SK-N-SH (cell line): Measurements from ENCODE around the gene PER3. TPM values are rescaled to one million over a fixed set of nuclear protein-coding genes. Genes with fewer than 3 reads are reported as not detected.

Source experiments
- CTCF ChIA-PET: fragments of 300-600, 350-600 bp; formaldehyde crosslinking; extraction: SDS; loops from one replicate; lab custom pipeline; 2021; lab: Yijun Ruan, JAX
- POLR2A ChIA-PET: fragments of 350-600 bp; sonication (Branson Sonifier 250); formaldehyde crosslinking; extraction: SDS; loops from one replicate; lab custom pipeline; 2020; ENCODE audit warnings: antibody characterized with exemption, inconsistent platforms; lab: Yijun Ruan, JAX
- DNase-seq: peaks from one replicate; pipeline ENCODE4 v3.0.0; 2012
- H2AFZ ChIP-seq: fragments of 200-600 bp; sonication (generic); 2 replicates; pipeline ENCODE4 v1.8.1; 2016; ENCODE audit warnings: antibody characterized with exemption, mild to moderate bottlenecking, low read depth
- H3F3A ChIP-seq: fragments of 200-600 bp; sonication (generic); replicated peaks from 2 replicates; pipeline ENCODE3; 2016; ENCODE audit warnings: antibody characterized with exemption, mild to moderate bottlenecking; ENCODE audit not compliant: insufficient read depth
- H3K27ac ChIP-seq, 2 experiments: fragments of 200-500 bp in 1 of 2; fragments of 200-600 bp in 1 of 2; sonication (Bioruptor generic) in 1 of 2; sonication (generic), shearing (Covaris generic) in 1 of 2; 2 replicates each; pipeline versions ENCODE4 v1.5.1 to v1.6.1; 2014 to 2016; ENCODE audit warnings: low read depth in 2 of 2, inconsistent platforms in 1 of 2, low read length in 1 of 2, mild to moderate bottlenecking in 1 of 2, mixed read lengths in 1 of 2
- H3K27me3 ChIP-seq: fragments of 200-600 bp; sonication (generic), shearing (Covaris generic); 2 replicates; pipeline ENCODE4 v1.6.1; 2016; ENCODE audit warnings: mixed run types; ENCODE audit not compliant: insufficient read depth
- H3K36me3 ChIP-seq, 2 experiments: fragments of 200-500 bp in 1 of 2; fragments of 200-600 bp in 1 of 2; sonication (Bioruptor generic) in 1 of 2; sonication (generic) in 1 of 2; replicated peaks in 1 of 2; 2 replicates each; pipeline versions ENCODE3 to v1.5.1; 2014 to 2016; ENCODE audit warnings: low read length in 1 of 2, mild to moderate bottlenecking in 1 of 2; ENCODE audit not compliant: insufficient read depth in 2 of 2, control insufficient read depth in 1 of 2
- H3K4me1 ChIP-seq, 2 experiments: fragments of 200-500 bp in 1 of 2; fragments of 200-600 bp in 1 of 2; sonication (Bioruptor generic) in 1 of 2; sonication (generic), shearing (Covaris generic) in 1 of 2; 2 replicates each; pipeline versions ENCODE4 v1.5.1 to v1.6.1; 2014 to 2016; ENCODE audit warnings: low read depth in 1 of 2, low read length in 1 of 2, mixed run types in 1 of 2; ENCODE audit not compliant: insufficient read depth in 2 of 2, control insufficient read depth in 1 of 2
- H3K4me2 ChIP-seq: fragments of 200-600 bp; sonication (generic), shearing (Covaris generic); 2 replicates; pipeline ENCODE4 v1.6.1; 2017; ENCODE audit warnings: mixed run types
- H3K4me3 ChIP-seq, 2 experiments: fragments of 200-500 bp in 1 of 2; fragments of 200-600 bp in 1 of 2; sonication (Bioruptor generic) in 1 of 2; sonication (generic), shearing (Covaris generic) in 1 of 2; 2 replicates each; pipeline versions ENCODE4 v1.5.1 to v1.8.1; 2014 to 2016; ENCODE audit warnings: low read depth in 2 of 2, inconsistent platforms in 1 of 2, low read length in 1 of 2, mild to moderate bottlenecking in 1 of 2, mixed read lengths in 1 of 2, moderate library complexity in 1 of 2
- H3K79me2 ChIP-seq: fragments of 200-600 bp; sonication (generic); 2 replicates; pipeline ENCODE4 v1.8.1; 2017; ENCODE audit warnings: mild to moderate bottlenecking; ENCODE audit not compliant: insufficient read depth
- H3K9ac ChIP-seq: fragments of 200-600 bp; sonication (generic); 2 replicates; pipeline ENCODE4 v1.6.1; 2017; ENCODE audit warnings: mixed run types
- H3K9me2 ChIP-seq: fragments of 200-600 bp; sonication (generic); 2 replicates; pipeline ENCODE4 v1.6.1; 2017; ENCODE audit warnings: mixed run types
- H3K9me3 ChIP-seq: fragments of 200-600 bp; sonication (generic); 2 replicates; pipeline ENCODE4 v1.6.1; 2017; ENCODE audit warnings: mixed run types, mild to moderate bottlenecking, moderate library complexity
- H4K20me1 ChIP-seq: fragments of 200-600 bp; sonication (generic); 2 replicates; pipeline ENCODE4 v1.6.1; 2017; ENCODE audit warnings: mild to moderate bottlenecking, mixed run types; ENCODE audit not compliant: insufficient read depth
- CHD2 ChIP-seq: fragments of 150-350 bp; IDR thresholded peaks from 2 replicates; pipeline ENCODE4 v1.6.1; 2018; ENCODE audit warnings: low read length; ENCODE audit not compliant: partially characterized antibody
- ELF1 ChIP-seq: IDR thresholded peaks from 2 replicates; pipeline ENCODE4 v1.4.0; 2012
- EP300 ChIP-seq, 2 experiments: IDR thresholded peaks; 2 replicates each; pipeline versions ENCODE4 v1.4.0 to v1.6.1; 2012; ENCODE audit warnings: borderline replicate concordance in 1 of 2, low read depth in 1 of 2, low read length in 1 of 2
- EZH2phosphoT487 ChIP-seq: fragments of 200-600 bp; sonication (generic); IDR thresholded peaks from 2 replicates; pipeline ENCODE4 v1.6.1; 2017; ENCODE audit warnings: low read depth, mixed run types, mild to moderate bottlenecking, antibody characterized with exemption, moderate library complexity, borderline replicate concordance
- FOXJ3 ChIP-seq: sonication (generic); formaldehyde crosslinking; IDR thresholded peaks from 2 replicates; pipeline ENCODE4 v1.5.1; 2020; ENCODE audit warnings: mild to moderate bottlenecking, missing genetic modification reagents
- FOXM1 ChIP-seq: IDR thresholded peaks from 2 replicates; pipeline ENCODE4 v1.4.0; 2012; ENCODE audit warnings: low read depth, mild to moderate bottlenecking
- GABPA ChIP-seq: IDR thresholded peaks from 2 replicates; pipeline ENCODE4 v1.4.0; 2012; ENCODE audit warnings: low read depth, mild to moderate bottlenecking
- GATA2 ChIP-seq: sonication (generic); formaldehyde crosslinking; IDR thresholded peaks from 2 replicates; pipeline ENCODE4 v1.5.0; 2020; ENCODE audit warnings: mild to moderate bottlenecking, missing genetic modification reagents
- MAX ChIP-seq: IDR thresholded peaks from 2 replicates; pipeline ENCODE4 v1.4.0; 2012; ENCODE audit warnings: low read depth
- MEF2A ChIP-seq: IDR thresholded peaks from 2 replicates; pipeline ENCODE4 v1.4.0; 2012; ENCODE audit warnings: low read depth, borderline replicate concordance
- MXI1 ChIP-seq: IDR thresholded peaks from 2 replicates; pipeline ENCODE4 v1.6.1; 2012; ENCODE audit warnings: mild to moderate bottlenecking, low read depth, low read length, improper control_type of control experiment
- NRF1 ChIP-seq: IDR thresholded peaks from 2 replicates; pipeline ENCODE4 v1.6.1; 2012; ENCODE audit warnings: low read depth, mild to moderate bottlenecking, low read length
- POLR2AphosphoS5 ChIP-seq: IDR thresholded peaks from 2 replicates; pipeline ENCODE4 v1.6.1; 2012; ENCODE audit warnings: low read depth, low read length
- RCOR1 ChIP-seq: fragments of 150-350 bp; IDR thresholded peaks from 2 replicates; pipeline ENCODE4 v1.6.1; 2017; ENCODE audit warnings: antibody characterized with exemption, low read length
- REST ChIP-seq: IDR thresholded peaks from 2 replicates; pipeline ENCODE4 v1.6.1; 2012; ENCODE audit warnings: mild to moderate bottlenecking, low read depth, low read length, moderate library complexity
- RFX5 ChIP-seq: IDR thresholded peaks from 2 replicates; pipeline ENCODE4 v1.6.1; 2012; ENCODE audit warnings: mild to moderate bottlenecking, improper control_type of control experiment, low read length
- RXRA ChIP-seq: IDR thresholded peaks from 2 replicates; pipeline ENCODE4 v1.4.0; 2012; ENCODE audit warnings: low read depth, mild to moderate bottlenecking, borderline replicate concordance
- SMC3 ChIP-seq: IDR thresholded peaks from 2 replicates; pipeline ENCODE4 v1.6.1; 2012; ENCODE audit warnings: low read depth, low read length, improper control_type of control experiment
- TCF12 ChIP-seq: IDR thresholded peaks from 2 replicates; pipeline ENCODE4 v1.4.0; 2012
- TEAD4 ChIP-seq: IDR thresholded peaks from 2 replicates; pipeline ENCODE4 v1.4.0; 2012; ENCODE audit warnings: mild to moderate bottlenecking, borderline replicate concordance; ENCODE audit not compliant: insufficient read depth
- USF1 ChIP-seq: IDR thresholded peaks from 2 replicates; pipeline ENCODE4 v1.4.0; 2012; ENCODE audit warnings: low read depth, borderline replicate concordance
- USF2 ChIP-seq: fragments of 150-350 bp; IDR thresholded peaks from 2 replicates; pipeline ENCODE4 v1.6.1; 2017; ENCODE audit warnings: antibody characterized with exemption, low read length, low read depth, borderline replicate concordance
- WGBS: methylation state at CpG from one replicate; pipeline ENCODE4 v1.1.6; 2017; ENCODE audit warnings: low lambda C conversion rate; 5-methylcytosine and 5-hydroxymethylcytosine counted together
- polyA plus RNA-seq, 3 experiments: library from polyadenylated mRNA; depleted of rRNA; stranded (reverse); fragments of >200 nt; gene quantifications; 2 replicates each; pipeline ENCODE4 v1.2.3, GENCODE V29; 2012
- TF ChIP-seq, protein P1 (sequence below): fragments of 200-600 bp; sonication (generic); IDR thresholded peaks from 2 replicates; pipeline ENCODE4 v1.6.1; 2017; ENCODE audit warnings: antibody characterized with exemption, mild to moderate bottlenecking, moderate library complexity

The PER3 gene
- 6.0 and 7.3 TPM in 2 replicates for polyA plus RNA-seq (2012; rRNA removed)
- 4.2 and 5.0 TPM in 2 replicates for polyA plus RNA-seq (2012; cell fraction: cytosol; rRNA removed)
- 12.1 and 14.3 TPM in 2 replicates for polyA plus RNA-seq (2012; cell fraction: nucleus; rRNA removed)

GRCh38 chr1:7783826-7784491 lies at the start of gene PER3:
Gene PER3 (plus strand): TSS chr1:7784291. CDS start chr1:7784878, 587 bp downstream.
- Histone ChIP-seq H3K36me3 (peaks cover 43 to 45% of the 10 kb centered on the region in 2 experiments), H2AFZ (peak within 1 kb of the TSS; percentile 84), H3K9ac (peak within 1 kb of the TSS; percentile 79), H3K4me3 (peak within 1 kb of the TSS; percentile 41 to 61), H3K9me2 (no peaks in the 10 kb centered on the region), H3K79me2 (0 out of 2 replicates have a peak, but pooled peaks cover 9% of the 10 kb centered on the region), H4K20me1 (no peaks in the 10 kb centered on the region), H3F3A (peaks cover 12% of the 10 kb centered on the region), H3K4me1 (peaks cover 0 to 6% of the 10 kb centered on the region in 2 experiments; a peak in 1 of 4 replicates), H3K27ac (peak within 1 kb of the TSS; percentile 29 to 82; a peak in 3 of 4 replicates), H3K4me2 (peak within 1 kb of the TSS; percentile 82), H3K27me3 (no peaks in the 10 kb centered on the region), H3K9me3 (no peaks in the 10 kb centered on the region; the same call in 1 of the 2 replicates)
- ChIA-PET POLR2A (no interaction called here), CTCF (interaction anchor here (0.7 to 11.8 kb wide), 3 partner anchors 31 to 120 kb away, joined by 3 to 54 read pairs (median 5); no protein-coding TSS in a partner anchor)
- WGBS: 0% methylated on average over 4 of the region's 90 CpGs
- peak; percentile 98 for DNase-seq
- no peak for TF ChIP-seq MEF2A
- no peak for TF ChIP-seq EZH2phosphoT487
- no peak for TF ChIP-seq SMC3
- no peak; the same call in 1 of the 2 replicates for TF ChIP-seq MXI1
- TF ChIP-seq EP300 (IDR thresholded peaks at IDR 0.05; ENCODE audit: borderline replicate concordance in 1 of 2, low read depth in 1 of 2, low read length in 1 of 2): no peak
- TF ChIP-seq USF2: no peak
- TF ChIP-seq TEAD4: no peak
- TF ChIP-seq USF1: peak; percentile 40; the same call in 1 of the 2 replicates
- no peak for TF ChIP-seq ELF1
- no peak for TF ChIP-seq REST
- no peak for TF ChIP-seq RCOR1
- TF ChIP-seq FOXJ3 (CRISPR knock-in tag): no peak
- TF ChIP-seq MAX: no peak
- no peak for TF ChIP-seq CHD2
- TF ChIP-seq GATA2 (CRISPR knock-in tag): no peak
- TF ChIP-seq TCF12: no peak
- peak; percentile 79 for TF ChIP-seq RFX5
- no peak for TF ChIP-seq FOXM1
- TF ChIP-seq RXRA: no peak
- no peak for TF ChIP-seq GABPA
- TF ChIP-seq, protein P1, sequence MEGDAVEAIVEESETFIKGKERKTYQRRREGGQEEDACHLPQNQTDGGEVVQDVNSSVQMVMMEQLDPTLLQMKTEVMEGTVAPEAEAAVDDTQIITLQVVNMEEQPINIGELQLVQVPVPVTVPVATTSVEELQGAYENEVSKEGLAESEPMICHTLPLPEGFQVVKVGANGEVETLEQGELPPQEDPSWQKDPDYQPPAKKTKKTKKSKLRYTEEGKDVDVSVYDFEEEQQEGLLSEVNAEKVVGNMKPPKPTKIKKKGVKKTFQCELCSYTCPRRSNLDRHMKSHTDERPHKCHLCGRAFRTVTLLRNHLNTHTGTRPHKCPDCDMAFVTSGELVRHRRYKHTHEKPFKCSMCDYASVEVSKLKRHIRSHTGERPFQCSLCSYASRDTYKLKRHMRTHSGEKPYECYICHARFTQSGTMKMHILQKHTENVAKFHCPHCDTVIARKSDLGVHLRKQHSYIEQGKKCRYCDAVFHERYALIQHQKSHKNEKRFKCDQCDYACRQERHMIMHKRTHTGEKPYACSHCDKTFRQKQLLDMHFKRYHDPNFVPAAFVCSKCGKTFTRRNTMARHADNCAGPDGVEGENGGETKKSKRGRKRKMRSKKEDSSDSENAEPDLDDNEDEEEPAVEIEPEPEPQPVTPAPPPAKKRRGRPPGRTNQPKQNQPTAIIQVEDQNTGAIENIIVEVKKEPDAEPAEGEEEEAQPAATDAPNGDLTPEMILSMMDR: no peak
- no peak for TF ChIP-seq POLR2AphosphoS5
- TF ChIP-seq NRF1: peak; percentile 44; the same call in 1 of the 2 replicates
